GM12878 (cell line): ENCODE measurements around the gene EPRS1.
"Not testable (repeated sequence)": the region's sequence is repeated elsewhere in the genome, so short reads cannot be mapped to it uniquely, and the experiment has no call there.

Experiments used
- MXI1 ChIP-seq: fragments of 150-350 bp; IDR thresholded peaks from 2 replicates; pipeline ENCODE4 v1.6.1; 2011; ENCODE audit warnings: low read depth, mild to moderate bottlenecking, inconsistent platforms, low read length, improper control_type of control experiment
- SUZ12 ChIP-seq: fragments of 200-600 bp; sonication (generic); IDR thresholded peaks from one replicate; pipeline ENCODE4 v1.6.1; 2018; ENCODE audit warnings: antibody characterized with exemption, mild to moderate bottlenecking; ENCODE audit not compliant: unreplicated experiment

- not testable (repeated sequence) for TF ChIP-seq SUZ12, MXI1
Measured at GRCh38 chr1:220037810-220038209, 8.5 kb downstream of the EPRS1 start.
